HepG2 (cell line): ENCODE results near the gene PEA15. TPM values are rescaled to one million over a fixed set of nuclear protein-coding genes. Genes with fewer than 3 reads are reported as not detected.

Experiments used
- ATAC-seq: fragments of 200-7000 bp; cut with Tn5 transposase; 3 replicates; pipeline ENCODE4 v1.9.1; 2020; ENCODE audit warnings: mild to moderate bottlenecking, moderate library complexity
- BruUV-seq: library from RNA; stranded (reverse); fragments of 400-500 nt; replicated peaks from 2 replicates; lab custom pipeline; 2021; lab: Mats Ljungman, UMichigan
- CTCF ChIA-PET: fragments of 300-600 bp; formaldehyde crosslinking; extraction: SDS; loops from one replicate; lab custom pipeline; 2021; ENCODE audit warnings: low total read pairs, inconsistent platforms, low intra/inter-chr PET ratio; lab: Yijun Ruan, JAX
- POLR2A ChIA-PET: fragments of 350-600 bp; sonication (Branson Sonifier 250); formaldehyde crosslinking; loops from one replicate; lab custom pipeline; 2020; ENCODE audit warnings: antibody characterized with exemption, inconsistent platforms; lab: Yijun Ruan, JAX
- DNase-seq: peaks from one replicate; pipeline ENCODE4 v3.0.0-alpha.2; 2015; ENCODE audit warnings: low spot score
- FAIRE-seq: peaks from 3 replicates; lab custom pipeline; 2011; peaks lifted over from hg19 to GRCh38; lab: Jason Lieb, UNC
- H2AFZ ChIP-seq: one replicate; pipeline ENCODE4 v1.6.1; 2011; ENCODE audit warnings: low read length, inconsistent platforms
- H3K27ac ChIP-seq: fragments of 300-600 bp; 3 replicates; pipeline ENCODE4 v1.8.0; 2011; ENCODE audit warnings: mixed run types, mild to moderate bottlenecking, mixed read lengths, low read length, inconsistent platforms; ENCODE audit not compliant: insufficient read depth; ENCODE audit errors: extremely low read length
- H3K27me3 ChIP-seq, 2 experiments: fragments of 200-600 bp in 1 of 2; 2 replicates in 1 of 2; 3 replicates in 1 of 2; pipeline versions ENCODE4 v1.6.0 to v1.8.0; 2011; ENCODE audit warnings: low read length in 2 of 2, mild to moderate bottlenecking in 2 of 2, moderate library complexity in 2 of 2, inconsistent platforms in 1 of 2; ENCODE audit not compliant: insufficient read depth in 2 of 2, control insufficient read depth in 1 of 2
- H3K36me3 ChIP-seq, 2 experiments: fragments of 200-600 bp in 1 of 2; replicated peaks in 1 of 2; 2 replicates in 1 of 2; 3 replicates in 1 of 2; pipeline versions ENCODE4 v1.5.1 to v1.8.0; 2011; ENCODE audit warnings: low read length in 2 of 2, inconsistent platforms in 1 of 2; ENCODE audit not compliant: insufficient read depth in 2 of 2, control insufficient read depth in 1 of 2
- H3K4me1 ChIP-seq: 2 replicates; pipeline ENCODE4 v1.5.1; 2012; ENCODE audit warnings: low read length, inconsistent platforms; ENCODE audit not compliant: insufficient read depth
- H3K4me2 ChIP-seq: 2 replicates; pipeline ENCODE4 v1.6.0; 2011; ENCODE audit warnings: low read depth, low read length, inconsistent platforms
- H3K4me3 ChIP-seq, 3 experiments: fragments of 200-600 bp in 1 of 3; sonication (generic), shearing (Covaris generic) in 1 of 3; replicated peaks in 1 of 3; 2 replicates each; pipeline ENCODE4 v1.5.1; 2011 to 2016; ENCODE audit warnings: low read length in 3 of 3, inconsistent platforms in 2 of 3, low read depth in 2 of 3, mild to moderate bottlenecking in 2 of 3, control low read depth in 1 of 3, mixed read lengths in 1 of 3; ENCODE audit not compliant: insufficient read depth in 1 of 3
- H3K79me2 ChIP-seq: one replicate; pipeline ENCODE4 v1.6.1; 2011; ENCODE audit warnings: low read length, inconsistent platforms; ENCODE audit not compliant: insufficient read depth
- H3K9ac ChIP-seq: 2 replicates; pipeline ENCODE4 v1.6.0; 2011; ENCODE audit warnings: mild to moderate bottlenecking, low read depth, low read length, inconsistent platforms; ENCODE audit not compliant: insufficient read depth
- H3K9me3 ChIP-seq: 2 replicates; pipeline ENCODE4 v1.5.1; 2012; ENCODE audit warnings: mild to moderate bottlenecking, low read length
- H4K20me1 ChIP-seq: 2 replicates; pipeline ENCODE4 v1.6.0; 2011; ENCODE audit warnings: inconsistent platforms, mild to moderate bottlenecking, low read length, moderate library complexity; ENCODE audit not compliant: insufficient read depth
- AGO2 ChIP-seq: fragments of 200-400 bp; formaldehyde crosslinking; optimal IDR thresholded peaks from 2 replicates; pipeline ENCODE3; 2017; ENCODE audit warnings: mild to moderate bottlenecking, low read depth, low read length, moderate library complexity
- KLF15 ChIP-seq: sonication (generic); formaldehyde crosslinking; IDR thresholded peaks from 2 replicates; pipeline ENCODE4 v1.8.1; 2023; ENCODE audit warnings: borderline replicate concordance, mild to moderate bottlenecking, inconsistent platforms, missing genetic modification reagents, mixed read lengths
- POLR2G ChIP-seq: fragments of 200-400 bp; formaldehyde crosslinking; IDR thresholded peaks from 2 replicates; pipeline ENCODE4 v1.6.1; 2018; ENCODE audit warnings: mild to moderate bottlenecking, low read depth, low read length, moderate library complexity
- RARA ChIP-seq: IDR thresholded peaks from 2 replicates; pipeline ENCODE4 v1.6.1; 2016; ENCODE audit warnings: missing genetic modification reagents, missing compliant biosample characterization
- TAF1 ChIP-seq: sonication (generic); formaldehyde crosslinking; IDR thresholded peaks from 2 replicates; pipeline ENCODE4 v1.4.0; 2020; ENCODE audit warnings: missing genetic modification reagents
- TFAP4 ChIP-seq: sonication (generic); IDR thresholded peaks from 2 replicates; pipeline ENCODE4 v1.6.1; 2016; ENCODE audit warnings: low read depth, borderline replicate concordance
- ZFP90 ChIP-seq: sonication (generic); formaldehyde crosslinking; IDR thresholded peaks from 2 replicates; pipeline ENCODE4 v1.8.0; 2022; ENCODE audit warnings: missing genetic modification reagents, mild to moderate bottlenecking, inconsistent platforms, borderline replicate concordance
- ZNF260 ChIP-seq: sonication (generic); formaldehyde crosslinking; IDR thresholded peaks from 2 replicates; pipeline ENCODE4 v1.4.0; 2020; ENCODE audit warnings: missing genetic modification reagents, low read depth, mild to moderate bottlenecking, borderline replicate concordance
- ZNF280D ChIP-seq: sonication (generic); formaldehyde crosslinking; IDR thresholded peaks from 2 replicates; pipeline ENCODE4 v1.5.1; 2020; ENCODE audit warnings: mild to moderate bottlenecking, missing genetic modification reagents
- in situ Hi-C: cut with HindIII; loops from 2 replicates; pipeline ENCODE4 v1.10.0; 2017; ENCODE audit warnings: low pct_unique_long_range_greater_than_20kb; ENCODE audit not compliant: extremely low pct_ligation_motif_present
- intact Hi-C: fragments of 100-400 bp; cut with micrococcal nuclease; formaldehyde crosslinking; loops from one replicate; pipeline ENCODE4 v1.10.0; 2022; ENCODE audit not compliant: unreplicated experiment
- polyA plus RNA-seq, 8 experiments: library from polyadenylated mRNA; depleted of rRNA in 3 of 8; stranded (reverse) in 7 of 8; unstranded in 1 of 8; fragments of >200 nt; fragmentation: Illumina TruSeq in 4 of 8; extraction: Trizol in 4 of 8; gene quantifications; 2 replicates each; pipeline versions ENCODE4 v1.2.1 to v1.2.3, GENCODE V29; 2011 to 2016; ENCODE audit warnings: low read depth in 4 of 8, missing spikeins in 1 of 8, mixed read lengths in 1 of 8; ENCODE audit not compliant: insufficient read depth in 1 of 8
- total RNA-seq, 5 experiments: library from RNA; depleted of rRNA; stranded (reverse); fragments of >200 nt; fragmentation: Illumina TruSeq; extraction: Trizol; gene quantifications; 2 replicates each; pipeline ENCODE4 v1.2.3, GENCODE V29; 2016; ENCODE audit warnings: low read depth in 1 of 5
- TF ChIP-seq, protein P1 (sequence below): IDR thresholded peaks from 2 replicates; pipeline ENCODE4 v1.6.1; 2016; ENCODE audit warnings: low read depth

PEA15 gene
- total and polyA plus RNA-seq, 2 of the 13 experiments (the other 11 are each of a cell fraction or from before 2014, with no cell fraction given): 12.1 to 35.2 TPM

DNA sequence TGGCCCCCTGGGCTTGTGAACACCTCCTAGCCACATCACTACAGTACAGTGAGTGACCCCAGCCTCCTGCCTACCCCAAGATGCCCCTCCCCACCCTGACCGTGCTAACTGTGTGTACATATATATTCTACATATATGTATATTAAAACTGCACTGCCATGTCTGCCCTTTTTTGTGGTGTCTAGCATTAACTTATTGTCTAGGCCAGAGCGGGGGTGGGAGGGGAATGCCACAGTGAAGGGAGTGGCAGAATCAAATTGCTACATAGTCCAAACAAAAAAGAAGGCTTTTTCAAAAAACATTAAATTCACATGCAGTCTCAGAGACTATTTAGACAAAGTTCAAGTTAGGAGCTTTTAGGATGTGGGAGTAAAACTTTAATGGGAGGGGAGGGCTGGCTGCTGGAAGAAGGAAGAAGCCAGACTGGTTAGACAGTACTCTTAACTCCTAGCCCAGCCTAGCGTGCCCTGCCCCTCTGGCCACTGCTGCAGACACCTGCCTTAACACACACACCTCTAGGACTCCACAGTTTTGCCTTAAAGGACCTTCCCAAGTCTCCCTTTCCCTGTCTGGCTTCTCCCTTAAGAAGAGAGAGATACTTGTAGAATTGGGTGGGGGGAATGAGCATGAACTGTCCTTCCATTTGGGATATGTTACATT is 9.4 kb downstream of the PEA15 start (continued):
- TF ChIP-seq ZFP90 (CRISPR knock-in tag): no peak
- TF ChIP-seq ZNF260 (CRISPR knock-in tag): no peak
- TF ChIP-seq TAF1 (CRISPR knock-in tag): no peak
- TF ChIP-seq, protein P1, sequence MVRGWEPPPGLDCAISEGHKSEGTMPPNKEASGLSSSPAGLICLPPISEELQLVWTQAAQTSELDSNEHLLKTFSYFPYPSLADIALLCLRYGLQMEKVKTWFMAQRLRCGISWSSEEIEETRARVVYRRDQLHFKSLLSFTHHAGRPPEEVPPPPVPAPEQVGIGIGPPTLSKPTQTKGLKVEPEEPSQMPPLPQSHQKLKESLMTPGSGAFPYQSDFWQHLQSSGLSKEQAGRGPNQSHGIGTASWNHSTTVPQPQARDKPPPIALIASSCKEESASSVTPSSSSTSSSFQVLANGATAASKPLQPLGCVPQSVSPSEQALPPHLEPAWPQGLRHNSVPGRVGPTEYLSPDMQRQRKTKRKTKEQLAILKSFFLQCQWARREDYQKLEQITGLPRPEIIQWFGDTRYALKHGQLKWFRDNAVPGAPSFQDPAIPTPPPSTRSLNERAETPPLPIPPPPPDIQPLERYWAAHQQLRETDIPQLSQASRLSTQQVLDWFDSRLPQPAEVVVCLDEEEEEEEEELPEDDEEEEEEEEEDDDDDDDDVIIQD: no peak
- no peak for TF ChIP-seq ZNF280D (CRISPR knock-in tag)
- TF ChIP-seq KLF15 (CRISPR knock-in tag): no peak
- no peak for TF ChIP-seq AGO2
- TF ChIP-seq, all 625 proteins: peak for 0

GRCh38 chr1:160216301-160216700 is 11.1 kb downstream of the PEA15 start:
- no peak for ATAC-seq
- Histone ChIP-seq H3K9me3 (no peaks in the 10 kb centered on the region), H2AFZ (no peak overlapping the region), H3K9ac (no peak overlapping the region), H3K4me2 (no peak overlapping the region), H4K20me1 (no peaks in the 10 kb centered on the region; the same call in 1 of the 2 replicates), H3K79me2 (no peaks in the 10 kb centered on the region), H3K4me1 (peaks cover 16% of the 10 kb centered on the region), H3K4me3 (no peak overlapping the region), H3K27ac (no peak overlapping the region), H3K27me3 (no peaks in the 10 kb centered on the region), H3K36me3 (peaks cover 43 to 82% of the 10 kb centered on the region in 2 experiments)
- intact Hi-C loops (loop anchor here (5.0 kb wide), 1 partner anchor 36 kb away; no protein-coding TSS in a partner anchor), in situ Hi-C loops (loop anchor here (10.0 kb wide), 1 partner anchor 112 kb away; no protein-coding TSS in a partner anchor)
- TF ChIP-seq RARA (CRISPR knock-in tag): no peak
- 0 out of 2 replicates have a peak, but pooled peaks have one; percentile 18 for TF ChIP-seq POLR2G
- no peak for TF ChIP-seq TFAP4
- FAIRE-seq: no peak
- no peak for DNase-seq
- CTCF ChIA-PET: no interaction called here
- BruUV-seq: no TSS peak
- POLR2A ChIA-PET: no interaction called here
